HepG2 (cell line): ENCODE measurements around the gene COL9A3. TPM values are rescaled to one million over a fixed set of nuclear protein-coding genes. Genes with fewer than 3 reads are reported as not detected.
A peak's percentile ranks its signal among the peaks of the same experiment; 100 is the strongest.

Source experiments
- ADNP ChIP-seq: sonication (generic); formaldehyde crosslinking; IDR thresholded peaks from 2 replicates; pipeline ENCODE4 v1.4.0; 2020; ENCODE audit warnings: missing genetic modification reagents
- CENPBD1 ChIP-seq: sonication (generic); formaldehyde crosslinking; IDR thresholded peaks from 2 replicates; pipeline ENCODE4 v1.8.0; 2022; ENCODE audit warnings: missing genetic modification reagents, low read depth, mild to moderate bottlenecking, borderline replicate concordance
- DNMT1 ChIP-seq: sonication (generic); formaldehyde crosslinking; IDR thresholded peaks from 2 replicates; pipeline ENCODE4 v1.5.1; 2020; ENCODE audit warnings: mild to moderate bottlenecking, missing genetic modification reagents
- FOSL2 ChIP-seq: sonication (generic); formaldehyde crosslinking; IDR thresholded peaks from 2 replicates; pipeline ENCODE4 v1.4.0; 2020; ENCODE audit warnings: missing genetic modification reagents
- HIC2 ChIP-seq: sonication (generic); formaldehyde crosslinking; IDR thresholded peaks from 2 replicates; pipeline ENCODE4 v1.9.0; 2022; ENCODE audit warnings: low read depth, missing genetic modification reagents
- HOXA3 ChIP-seq: sonication (generic); formaldehyde crosslinking; IDR thresholded peaks from 2 replicates; pipeline ENCODE4 v1.5.0; 2020; ENCODE audit warnings: missing genetic modification reagents
- MEIS1 ChIP-seq: sonication (generic); formaldehyde crosslinking; IDR thresholded peaks from 2 replicates; pipeline ENCODE4 v1.9.0; 2021; ENCODE audit warnings: mild to moderate bottlenecking, missing genetic modification reagents, moderate library complexity, borderline replicate concordance
- NCOA5 ChIP-seq: sonication (generic); formaldehyde crosslinking; IDR thresholded peaks from 2 replicates; pipeline ENCODE4 v1.4.0; 2020; ENCODE audit warnings: missing genetic modification reagents
- SMYD3 ChIP-seq: sonication (generic); formaldehyde crosslinking; IDR thresholded peaks from 2 replicates; pipeline ENCODE4 v1.8.1; 2023; ENCODE audit warnings: mild to moderate bottlenecking, missing genetic modification reagents
- SNAI1 ChIP-seq: sonication (generic); formaldehyde crosslinking; IDR thresholded peaks from 2 replicates; pipeline ENCODE4 v1.5.0; 2020; ENCODE audit warnings: mild to moderate bottlenecking, missing genetic modification reagents, borderline replicate concordance
- ZFAT ChIP-seq: sonication (generic); formaldehyde crosslinking; conservative IDR thresholded peaks from 2 replicates; pipeline ENCODE4 v1.8.1; 2023; ENCODE audit warnings: missing genetic modification reagents, inconsistent platforms
- ZNF160 ChIP-seq: sonication (generic); formaldehyde crosslinking; IDR thresholded peaks from 2 replicates; pipeline ENCODE4 v1.8.0; 2022; ENCODE audit warnings: mild to moderate bottlenecking, inconsistent platforms, missing genetic modification reagents
- ZNF549 ChIP-seq: sonication (generic); formaldehyde crosslinking; IDR thresholded peaks from 2 replicates; pipeline ENCODE4 v1.5.0; 2020; ENCODE audit warnings: missing genetic modification reagents
- ZNF589 ChIP-seq: sonication (generic); formaldehyde crosslinking; conservative IDR thresholded peaks from 2 replicates; pipeline ENCODE4 v1.8.0; 2022; ENCODE audit warnings: mild to moderate bottlenecking, moderate library complexity, missing genetic modification reagents
- ZNF598 ChIP-seq: sonication (generic); formaldehyde crosslinking; IDR thresholded peaks from 2 replicates; pipeline ENCODE4 v1.5.1; 2020; ENCODE audit warnings: mild to moderate bottlenecking, missing genetic modification reagents, borderline replicate concordance
- ZNF83 ChIP-seq: sonication (generic); formaldehyde crosslinking; IDR thresholded peaks from 2 replicates; pipeline ENCODE4 v1.4.0; 2020; ENCODE audit warnings: missing genetic modification reagents, mild to moderate bottlenecking, borderline replicate concordance
- polyA plus RNA-seq, 8 experiments: library from polyadenylated mRNA; depleted of rRNA in 3 of 8; stranded (reverse) in 7 of 8; unstranded in 1 of 8; fragments of >200 nt; fragmentation: Illumina TruSeq in 4 of 8; extraction: Trizol in 4 of 8; gene quantifications; 2 replicates each; pipeline versions ENCODE4 v1.2.1 to v1.2.3, GENCODE V29; 2011 to 2016; ENCODE audit warnings: low read depth in 4 of 8, missing spikeins in 1 of 8, mixed read lengths in 1 of 8; ENCODE audit not compliant: insufficient read depth in 1 of 8
- total RNA-seq, 5 experiments: library from RNA; depleted of rRNA; stranded (reverse); fragments of >200 nt; fragmentation: Illumina TruSeq; extraction: Trizol; gene quantifications; 2 replicates each; pipeline ENCODE4 v1.2.3, GENCODE V29; 2016; ENCODE audit warnings: low read depth in 1 of 5
- TF ChIP-seq, protein P1 (sequence below): sonication (generic); formaldehyde crosslinking; IDR thresholded peaks from 2 replicates; pipeline ENCODE4 v1.8.0; 2022; ENCODE audit warnings: mild to moderate bottlenecking, missing genetic modification reagents, moderate library complexity
- TF ChIP-seq, protein P2 (sequence below): sonication (generic); formaldehyde crosslinking; IDR thresholded peaks from 2 replicates; pipeline ENCODE4 v1.4.0; 2020; ENCODE audit warnings: missing genetic modification reagents, mild to moderate bottlenecking, borderline replicate concordance
- TF ChIP-seq, protein P3 (sequence below): sonication (generic); formaldehyde crosslinking; IDR thresholded peaks from 2 replicates; pipeline ENCODE4 v1.5.1; 2020; ENCODE audit warnings: missing genetic modification reagents, mild to moderate bottlenecking, borderline replicate concordance

The COL9A3 gene
- total and polyA plus RNA-seq, 2 of the 13 experiments (the other 11 are each of a cell fraction or from before 2014, with no cell fraction given), result 155 to 204 TPM

- TF ChIP-seq, protein P1, sequence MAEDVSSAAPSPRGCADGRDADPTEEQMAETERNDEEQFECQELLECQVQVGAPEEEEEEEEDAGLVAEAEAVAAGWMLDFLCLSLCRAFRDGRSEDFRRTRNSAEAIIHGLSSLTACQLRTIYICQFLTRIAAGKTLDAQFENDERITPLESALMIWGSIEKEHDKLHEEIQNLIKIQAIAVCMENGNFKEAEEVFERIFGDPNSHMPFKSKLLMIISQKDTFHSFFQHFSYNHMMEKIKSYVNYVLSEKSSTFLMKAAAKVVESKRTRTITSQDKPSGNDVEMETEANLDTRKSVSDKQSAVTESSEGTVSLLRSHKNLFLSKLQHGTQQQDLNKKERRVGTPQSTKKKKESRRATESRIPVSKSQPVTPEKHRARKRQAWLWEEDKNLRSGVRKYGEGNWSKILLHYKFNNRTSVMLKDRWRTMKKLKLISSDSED (CRISPR knock-in tag), result no peak
- TF ChIP-seq MEIS1 (CRISPR knock-in tag) (peak; percentile 67; the same call in 1 of the 2 replicates), SMYD3 (CRISPR knock-in tag) (0 out of 2 replicates have a peak, but pooled peaks have one; percentile 54), ZNF160 (CRISPR knock-in tag) (0 out of 2 replicates have a peak, but pooled peaks have one; percentile 10), NCOA5 (no peak), ZNF598 (CRISPR knock-in tag) (peak; percentile 89; the same call in 1 of the 2 replicates), ZFAT (no peak; the same call in 1 of the 2 replicates), ADNP (CRISPR knock-in tag) (peak; percentile 10; the same call in 1 of the 2 replicates), ZNF589 (CRISPR knock-in tag) (peak; percentile 37), SNAI1 (CRISPR knock-in tag) (no peak; the same call in 1 of the 2 replicates), HOXA3 (CRISPR knock-in tag) (peak; percentile 71; the same call in 1 of the 2 replicates), HIC2 (CRISPR knock-in tag) (no peak), ZNF549 (CRISPR knock-in tag) (no peak), DNMT1 (0 out of 2 replicates have a peak, but pooled peaks have one; percentile 17), ZNF83 (CRISPR knock-in tag) (peak; percentile 6; the same call in 1 of the 2 replicates), FOSL2 (CRISPR knock-in tag) (no peak; the same call in 1 of the 2 replicates), CENPBD1 (CRISPR knock-in tag) (peak; percentile 90)
- TF ChIP-seq, protein P2, sequence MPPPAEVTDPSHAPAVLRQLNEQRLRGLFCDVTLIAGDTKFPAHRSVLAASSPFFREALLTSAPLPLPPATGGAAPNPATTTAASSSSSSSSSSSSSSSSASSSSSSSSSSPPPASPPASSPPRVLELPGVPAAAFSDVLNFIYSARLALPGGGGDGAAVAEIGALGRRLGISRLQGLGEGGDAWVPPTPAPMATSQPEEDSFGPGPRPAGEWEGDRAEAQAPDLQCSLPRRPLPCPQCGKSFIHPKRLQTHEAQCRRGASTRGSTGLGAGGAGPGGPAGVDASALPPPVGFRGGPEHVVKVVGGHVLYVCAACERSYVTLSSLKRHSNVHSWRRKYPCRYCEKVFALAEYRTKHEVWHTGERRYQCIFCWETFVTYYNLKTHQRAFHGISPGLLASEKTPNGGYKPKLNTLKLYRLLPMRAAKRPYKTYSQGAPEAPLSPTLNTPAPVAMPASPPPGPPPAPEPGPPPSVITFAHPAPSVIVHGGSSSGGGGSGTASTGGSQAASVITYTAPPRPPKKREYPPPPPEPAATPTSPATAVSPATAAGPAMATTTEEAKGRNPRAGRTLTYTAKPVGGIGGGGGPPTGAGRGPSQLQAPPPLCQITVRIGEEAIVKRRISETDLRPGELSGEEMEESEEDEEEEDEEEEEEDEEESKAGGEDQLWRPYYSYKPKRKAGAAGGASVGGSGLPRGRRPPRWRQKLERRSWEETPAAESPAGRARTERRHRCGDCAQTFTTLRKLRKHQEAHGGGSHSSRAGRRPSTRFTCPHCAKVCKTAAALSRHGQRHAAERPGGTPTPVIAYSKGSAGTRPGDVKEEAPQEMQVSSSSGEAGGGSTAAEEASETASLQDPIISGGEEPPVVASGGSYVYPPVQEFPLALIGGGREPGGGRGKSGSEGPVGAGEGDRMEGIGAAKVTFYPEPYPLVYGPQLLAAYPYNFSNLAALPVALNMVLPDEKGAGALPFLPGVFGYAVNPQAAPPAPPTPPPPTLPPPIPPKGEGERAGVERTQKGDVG (CRISPR knock-in tag), result peak; percentile 62; the same call in 1 of the 2 replicates
- TF ChIP-seq, protein P3, sequence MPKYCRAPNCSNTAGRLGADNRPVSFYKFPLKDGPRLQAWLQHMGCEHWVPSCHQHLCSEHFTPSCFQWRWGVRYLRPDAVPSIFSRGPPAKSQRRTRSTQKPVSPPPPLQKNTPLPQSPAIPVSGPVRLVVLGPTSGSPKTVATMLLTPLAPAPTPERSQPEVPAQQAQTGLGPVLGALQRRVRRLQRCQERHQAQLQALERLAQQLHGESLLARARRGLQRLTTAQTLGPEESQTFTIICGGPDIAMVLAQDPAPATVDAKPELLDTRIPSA (CRISPR knock-in tag), result no peak; the same call in 1 of the 2 replicates
Observed at GRCh38 chr20:62795023-62795761, 21.7 kb upstream of the COL9A3 start (continued).
